PFSK-1 (cell line): ENCODE data around the gene PTPRA.

ENCODE experiments used
- FOXP2 ChIP-seq: optimal IDR thresholded peaks from 2 replicates; pipeline ENCODE3; 2011; ENCODE audit warnings: borderline replicate concordance, control low read depth, inconsistent platforms; ENCODE audit not compliant: insufficient read depth; ENCODE audit errors: extremely low read length, extremely low read depth
- POLR2AphosphoS5 ChIP-seq: IDR thresholded peaks from 2 replicates; pipeline ENCODE4 v1.6.1; 2012; ENCODE audit warnings: low read depth, mild to moderate bottlenecking, control low read depth, low read length, moderate library complexity
- REST ChIP-seq, 2 experiments: IDR thresholded peaks; 2 replicates each; pipeline versions ENCODE4 v1.6.1 to v1.8.0; 2011 to 2012; ENCODE audit warnings: low read depth in 2 of 2, low read length in 2 of 2, control low read depth in 1 of 2, inconsistent platforms in 1 of 2, mild to moderate bottlenecking in 1 of 2, moderate library complexity in 1 of 2; ENCODE audit not compliant: insufficient read depth in 1 of 2
- SIN3A ChIP-seq: IDR thresholded peaks from 2 replicates; pipeline ENCODE4 v1.6.1; 2012; ENCODE audit warnings: mild to moderate bottlenecking, low read length, moderate library complexity, borderline replicate concordance; ENCODE audit not compliant: insufficient read depth
- TAF1 ChIP-seq: IDR thresholded peaks from 2 replicates; pipeline ENCODE4 v1.6.1; 2012; ENCODE audit warnings: low read length, control low read depth, borderline replicate concordance; ENCODE audit not compliant: insufficient read depth

GRCh38 chr20:2847802-2848201 lies 25.5 kb upstream of the PTPRA start:
- TF ChIP-seq REST (IDR thresholded peaks at IDR 0.05; ENCODE audit: insufficient read depth in 1 of 2, low read depth in 2 of 2, low read length in 2 of 2) (no peak), POLR2AphosphoS5 (no peak), SIN3A (no peak), TAF1 (no peak), FOXP2 (no peak)
